ENCODE measurements around the gene MCTP1.

- TF ChIP-seq SIX1 (CRISPR knock-in tag; IDR thresholded peaks at IDR 0.05; ENCODE audit: borderline replicate concordance): no peak
- TF ChIP-seq POLR2AphosphoS5 (IDR thresholded peaks at IDR 0.05; ENCODE audit: low read depth, low read length): no peak
- no peak for TF ChIP-seq SRSF9 (IDR thresholded peaks at IDR 0.05; ENCODE audit: borderline replicate concordance, insufficient read depth, low read depth, low read length, poor library complexity, severe bottlenecking)
- peak; percentile 86; the same call in 1 of the 2 replicates for TF ChIP-seq CEBPB (IDR thresholded peaks at IDR 0.05; ENCODE audit: borderline replicate concordance, low read depth, low read length)
- no peak for TF ChIP-seq SKIL (CRISPR knock-in tag; IDR thresholded peaks at IDR 0.05; ENCODE audit: borderline replicate concordance)
- TF ChIP-seq MAZ (IDR thresholded peaks at IDR 0.05; ENCODE audit: borderline replicate concordance, low read depth, low read length): no peak
- TF ChIP-seq MAZ (CRISPR knock-in tag; IDR thresholded peaks at IDR 0.05; ENCODE audit: low read depth): no peak
- TF ChIP-seq GTF2F1 (IDR thresholded peaks at IDR 0.05; ENCODE audit: low read length): no peak
- TF ChIP-seq FOSL1 (CRISPR knock-in tag; IDR thresholded peaks at IDR 0.05; ENCODE audit: borderline replicate concordance): no peak
- no peak for TF ChIP-seq SAFB2 (CRISPR knock-in tag; IDR thresholded peaks at IDR 0.05; ENCODE audit: borderline replicate concordance, low read depth)
- no peak for TF ChIP-seq POLR2AphosphoS2 (IDR thresholded peaks at IDR 0.05; ENCODE audit: low read depth, low read length)
- no peak for TF ChIP-seq ZNF691 (CRISPR knock-in tag; IDR thresholded peaks at IDR 0.05; ENCODE audit: borderline replicate concordance, low read depth)
These were observed 103.2 kb downstream of the MCTP1 start for GRCh38 chr5:95181644-95182043.
